ENCODE measurements around the gene SMIM38.
"Not testable (repeated sequence)": the region's sequence is repeated elsewhere in the genome, so short reads cannot be mapped to it uniquely, and the experiment has no call there.

SMIM38 gene

DNA sequence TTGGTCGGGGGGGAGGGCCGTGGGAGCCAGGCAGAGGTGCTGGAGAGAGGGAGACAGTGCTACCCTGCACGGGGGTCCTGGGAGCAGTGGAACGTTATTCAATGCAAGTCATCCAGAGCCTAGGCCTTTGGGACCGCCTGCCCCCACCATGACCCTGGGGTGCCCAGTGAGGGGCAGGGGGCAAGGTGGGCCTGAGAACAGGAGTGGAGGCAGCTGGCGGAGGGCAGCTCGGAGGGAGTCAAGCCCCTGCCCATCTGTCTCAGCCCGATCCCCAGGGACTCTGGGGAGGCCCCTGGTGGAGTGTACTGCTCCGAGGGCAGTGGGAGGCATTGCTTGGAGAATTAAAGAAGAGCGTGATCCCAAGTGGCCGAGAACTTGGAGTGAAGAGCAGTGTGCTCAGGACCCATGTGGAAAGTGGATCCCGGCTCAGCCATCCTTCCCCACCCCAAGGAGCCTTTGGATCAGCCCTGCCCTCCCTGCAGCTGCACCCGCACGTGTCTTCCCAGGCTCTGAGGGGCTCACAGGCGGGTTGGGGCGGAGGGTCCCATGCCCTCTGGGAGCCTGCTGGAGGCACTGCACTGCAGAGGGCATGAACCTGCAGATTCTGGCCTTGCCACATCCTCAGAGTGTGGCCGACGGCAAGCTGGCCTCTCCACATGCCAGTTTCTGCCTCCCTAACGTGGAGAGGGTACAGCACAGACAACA lies 34.0 kb upstream of the SMIM38 start:
- DNase-seq (ENCODE audit: insufficient read length, low spot score) (no peak), FAIRE-seq (no peak)

DNA sequence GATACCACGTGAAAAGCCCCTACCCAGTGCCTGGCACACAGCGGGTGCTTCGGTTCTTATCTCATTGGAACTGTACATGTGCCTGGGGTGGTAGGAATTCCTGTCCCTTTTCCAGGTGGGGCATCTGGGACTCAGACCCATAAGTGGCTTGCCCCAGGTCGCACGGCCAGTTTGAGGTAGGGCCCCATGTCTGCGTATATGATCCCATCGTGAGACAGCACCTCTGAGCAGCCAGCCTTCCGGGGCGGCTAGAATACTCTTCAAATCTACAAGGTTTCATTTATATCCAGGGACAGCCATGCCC lies 33.5 kb upstream of the SMIM38 start:
- no peak for FAIRE-seq
- no peak for DNase-seq (ENCODE audit: insufficient read length, low spot score)

DNA sequence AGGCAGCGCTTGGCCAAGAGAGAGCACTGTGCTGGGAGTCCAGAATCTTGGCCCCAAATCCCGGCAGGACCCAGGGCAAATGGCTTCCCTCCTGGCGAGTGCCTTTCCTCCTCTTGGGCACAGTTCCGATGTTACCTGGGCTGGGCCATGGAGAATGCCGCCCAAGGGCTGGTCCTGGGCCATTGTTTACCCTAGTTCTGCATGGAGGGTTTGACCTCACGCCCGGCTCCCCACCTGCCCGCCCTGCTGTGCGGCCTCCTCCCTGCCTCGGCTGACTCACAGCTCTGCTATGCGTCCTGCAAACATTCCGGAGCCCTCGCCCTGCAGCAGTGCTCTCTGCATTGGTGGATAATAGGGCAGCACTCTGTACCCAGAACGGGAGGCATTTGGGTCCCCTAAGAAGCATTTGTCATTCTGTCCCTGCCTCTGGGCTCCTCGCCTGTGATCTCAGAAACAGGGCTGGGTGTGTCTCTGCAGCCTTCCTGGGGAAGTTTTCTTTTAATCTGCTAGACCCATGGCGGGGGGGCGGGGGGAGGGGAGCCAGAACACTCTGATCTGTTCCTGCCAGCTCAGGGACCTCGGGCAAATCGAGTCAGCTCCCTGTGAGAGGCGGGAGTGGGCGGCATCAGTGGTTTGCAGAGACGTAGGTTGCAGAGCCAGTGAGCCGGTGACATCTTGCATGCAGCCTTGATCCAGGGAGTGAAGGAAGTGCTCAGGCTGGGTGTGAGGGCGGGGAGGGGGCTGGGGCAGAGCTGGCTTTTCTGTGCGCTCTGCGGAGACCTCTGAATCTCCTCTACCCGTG lies 32.9 kb upstream of the SMIM38 start:
- no peak for FAIRE-seq

DNA sequence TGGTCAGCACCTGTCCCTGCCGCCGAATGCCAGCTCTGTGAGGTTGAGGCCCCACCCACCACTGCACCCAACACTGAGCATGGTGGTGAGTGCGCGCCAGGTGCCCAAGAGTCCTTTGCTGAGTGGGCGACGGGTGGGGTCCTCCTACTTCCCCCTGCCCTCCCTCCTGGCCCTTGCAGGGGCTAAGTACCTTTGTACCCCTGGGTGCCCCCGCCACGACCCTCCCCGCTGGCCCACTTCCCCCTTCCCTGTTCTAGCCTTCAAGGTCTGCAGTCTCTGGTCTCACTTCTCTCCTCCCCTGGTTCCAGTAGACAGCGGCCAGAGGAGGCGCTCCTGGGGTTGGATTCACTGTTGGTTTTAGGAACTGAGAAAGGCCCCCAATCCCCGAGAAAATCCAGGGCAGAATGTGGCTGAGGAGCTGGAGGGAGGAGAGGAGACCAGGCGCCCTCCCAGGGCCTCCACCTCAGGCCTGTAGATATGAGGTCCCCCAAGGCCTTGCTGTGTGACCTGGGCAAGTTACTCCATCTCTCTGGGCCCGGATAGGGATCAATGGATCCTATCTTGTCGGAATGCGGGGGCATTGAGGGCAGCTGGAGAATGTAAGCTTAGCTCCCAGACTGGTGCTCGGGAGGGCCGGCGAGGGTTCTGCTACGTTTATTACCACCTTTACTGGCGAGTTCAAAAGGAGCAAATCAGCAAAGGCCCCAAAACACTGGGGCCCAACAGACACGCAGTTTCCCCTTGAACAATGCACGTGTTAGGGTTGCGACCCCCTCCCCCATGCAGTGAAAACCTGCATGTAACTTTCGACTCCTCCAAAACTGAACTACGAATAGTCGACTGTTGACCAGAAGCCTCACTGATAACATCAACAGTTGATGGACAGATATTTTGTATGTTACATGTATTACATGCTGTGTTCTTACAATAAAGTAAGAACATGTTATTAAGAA lies 31.9 kb upstream of the SMIM38 start:
- FAIRE-seq, result no peak
- no peak for DNase-seq (ENCODE audit: insufficient read length, low spot score)

More for the DNA sequence above, 32.9 kb upstream of the SMIM38 start:
- DNase-seq (ENCODE audit: insufficient read length, low spot score), result no peak

DNA sequence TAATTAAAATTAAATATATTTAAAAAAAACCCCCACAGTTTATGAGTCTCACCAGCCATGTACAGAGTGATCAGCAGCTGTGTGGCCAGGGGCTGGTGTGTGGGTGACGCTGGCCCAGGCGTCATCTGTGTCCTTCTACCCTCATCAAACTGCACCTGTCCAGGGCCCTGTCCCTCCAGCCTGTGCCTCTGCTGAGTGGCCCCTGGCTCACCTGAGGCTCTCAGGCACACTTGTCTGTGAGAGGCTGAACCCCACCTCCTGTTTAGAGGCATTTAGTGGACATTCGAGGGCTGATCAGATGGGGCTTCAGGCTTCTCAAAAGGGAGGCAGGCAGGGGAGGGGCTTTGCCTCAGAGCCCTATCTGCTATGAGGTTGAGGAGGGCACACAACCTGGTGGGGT lies 29.9 kb upstream of the SMIM38 start:
- no peak for FAIRE-seq
- no peak for DNase-seq (ENCODE audit: insufficient read length, low spot score)

DNA sequence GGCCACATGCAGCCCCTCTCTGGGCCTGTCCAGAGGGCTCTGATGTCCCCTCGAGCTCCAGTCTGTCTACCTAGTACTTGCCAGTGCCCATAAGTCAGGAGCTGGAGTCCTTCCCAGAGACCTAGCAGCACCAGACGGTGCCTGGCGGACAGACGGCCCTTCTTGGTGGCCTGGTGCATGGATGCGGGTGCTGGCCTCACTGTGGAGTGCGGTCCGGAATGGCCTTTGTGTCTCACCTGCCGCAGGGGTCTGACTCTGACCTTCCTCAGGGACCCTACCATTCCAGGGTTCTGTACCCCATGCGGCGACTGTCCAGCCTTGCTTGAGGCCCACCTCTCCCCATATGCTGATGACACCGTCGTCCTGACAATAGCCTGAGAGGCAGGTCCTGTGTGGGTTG lies 29.4 kb upstream of the SMIM38 start:
- FAIRE-seq (no peak), DNase-seq (ENCODE audit: insufficient read length, low spot score) (no peak)

DNA sequence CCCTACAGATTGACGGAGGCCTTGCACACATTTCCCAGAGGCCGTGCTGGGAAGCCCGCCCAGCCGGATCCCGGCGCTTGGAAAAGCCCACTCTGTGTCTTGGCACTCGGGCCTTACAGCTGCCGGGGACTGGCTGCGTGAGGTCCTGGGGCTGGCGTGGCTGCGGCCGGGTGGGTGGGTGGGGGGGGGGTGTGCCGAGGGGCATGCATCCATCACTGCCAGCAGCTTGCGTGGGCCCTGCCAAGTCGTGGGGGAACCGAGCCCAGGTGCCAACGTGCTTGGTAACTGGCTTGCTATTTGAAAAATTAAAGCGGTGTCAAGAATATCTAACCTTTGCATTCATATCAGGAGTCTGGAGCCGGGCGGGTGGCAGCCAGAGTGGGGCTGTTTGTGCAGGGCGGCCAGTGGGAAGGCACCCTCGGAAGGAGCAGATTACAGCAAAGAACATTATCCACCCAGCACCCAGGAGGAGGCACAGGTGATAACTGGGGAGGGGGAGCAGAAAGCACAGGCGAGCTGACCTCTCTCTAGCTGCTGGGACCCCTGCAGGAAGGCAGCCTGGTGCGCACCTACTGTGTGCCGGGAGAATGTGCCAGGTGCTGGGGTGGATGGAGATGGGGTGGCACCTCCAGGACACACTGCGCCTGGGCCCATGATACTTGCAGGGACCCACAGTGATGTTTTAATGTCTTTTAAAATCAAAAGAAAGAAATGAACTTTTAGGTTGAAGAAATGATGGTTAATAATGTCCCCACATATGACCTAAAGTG lies 28.5 kb upstream of the SMIM38 start:
- DNase-seq (ENCODE audit: insufficient read length, low spot score) (no peak), FAIRE-seq (no peak)

DNA sequence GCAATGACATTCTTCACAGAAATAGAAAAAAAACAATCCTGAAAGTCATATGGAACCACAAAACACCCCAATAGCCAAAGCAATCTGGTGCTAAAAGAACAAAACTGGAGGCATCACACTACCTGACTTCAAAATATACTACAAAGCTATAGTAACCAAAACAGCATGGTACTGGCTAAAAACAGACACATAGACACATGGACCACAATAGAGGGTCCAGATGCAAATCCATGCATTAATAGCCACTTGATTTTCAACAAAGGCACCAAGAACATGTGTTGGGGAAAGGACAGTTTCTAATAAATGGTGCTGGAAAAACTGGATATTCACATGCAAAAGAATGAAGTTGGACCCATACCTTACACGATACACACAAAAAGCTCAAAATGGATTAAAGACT lies 27.9 kb upstream of the SMIM38 start:
- no peak for FAIRE-seq
- DNase-seq (ENCODE audit: insufficient read length, low spot score), result no peak

DNA sequence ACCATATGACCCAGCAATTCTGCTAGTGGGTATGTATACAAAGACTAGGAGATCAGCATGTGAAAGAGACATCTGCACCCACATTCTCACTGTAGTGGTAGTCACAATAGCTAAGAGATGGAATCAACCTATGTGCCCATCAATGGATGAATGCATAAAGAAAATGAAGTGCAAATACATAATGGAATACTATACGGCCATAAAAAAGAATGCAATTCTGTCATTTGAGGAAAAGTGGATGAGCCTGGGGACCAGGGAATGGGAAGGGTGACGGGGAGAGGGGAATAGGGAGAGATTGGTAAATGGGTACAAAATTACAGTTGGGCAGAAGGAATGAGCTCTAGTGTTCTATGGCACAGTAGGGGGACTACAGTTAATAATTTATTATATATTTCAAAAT lies 26.7 kb upstream of the SMIM38 start:
- FAIRE-seq (no peak), DNase-seq (ENCODE audit: insufficient read length, low spot score) (no peak)

DNA sequence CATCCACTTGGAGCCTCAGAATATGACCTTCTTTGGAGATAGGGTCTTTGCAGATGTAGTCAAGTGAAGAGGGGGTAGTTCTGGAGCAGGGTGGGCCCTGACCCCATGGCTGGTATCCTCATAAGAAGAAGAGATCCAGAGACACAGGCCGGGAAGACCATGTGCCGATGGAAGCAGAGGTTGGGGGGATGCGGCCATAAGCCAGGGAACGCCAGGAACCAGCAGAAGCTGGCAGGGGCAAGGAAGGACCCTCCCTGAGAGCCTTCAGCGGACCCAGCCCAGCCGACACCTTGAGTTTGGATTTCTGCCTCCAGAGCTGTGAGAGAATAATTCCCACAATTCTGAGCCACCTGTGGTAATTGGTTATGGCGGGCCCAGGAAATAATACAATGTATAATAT lies 26.1 kb upstream of the SMIM38 start:
- FAIRE-seq (no peak), DNase-seq (ENCODE audit: insufficient read length, low spot score) (no peak)

DNA sequence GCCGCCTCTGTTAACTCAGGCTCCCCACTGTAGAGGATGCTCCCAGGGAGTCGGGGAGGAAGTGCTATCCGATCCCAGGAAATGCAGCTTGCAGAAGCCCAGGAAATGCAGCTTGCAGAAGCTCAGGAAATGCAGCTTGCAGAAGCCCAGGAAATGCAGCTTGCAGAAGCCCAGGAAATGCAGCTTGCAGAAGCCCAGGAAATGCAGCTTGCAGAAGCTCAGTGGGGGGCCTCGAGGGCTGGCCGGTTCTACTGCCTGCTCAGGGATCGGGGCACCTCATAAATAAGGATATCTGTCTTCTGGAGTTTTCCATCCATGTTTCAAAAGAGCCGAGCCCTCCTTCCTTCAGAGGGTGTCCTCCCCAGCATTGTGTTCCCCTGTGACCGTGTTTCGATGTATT lies 25.1 kb upstream of the SMIM38 start:
- FAIRE-seq (no peak), DNase-seq (ENCODE audit: insufficient read length, low spot score) (no peak)

DNA sequence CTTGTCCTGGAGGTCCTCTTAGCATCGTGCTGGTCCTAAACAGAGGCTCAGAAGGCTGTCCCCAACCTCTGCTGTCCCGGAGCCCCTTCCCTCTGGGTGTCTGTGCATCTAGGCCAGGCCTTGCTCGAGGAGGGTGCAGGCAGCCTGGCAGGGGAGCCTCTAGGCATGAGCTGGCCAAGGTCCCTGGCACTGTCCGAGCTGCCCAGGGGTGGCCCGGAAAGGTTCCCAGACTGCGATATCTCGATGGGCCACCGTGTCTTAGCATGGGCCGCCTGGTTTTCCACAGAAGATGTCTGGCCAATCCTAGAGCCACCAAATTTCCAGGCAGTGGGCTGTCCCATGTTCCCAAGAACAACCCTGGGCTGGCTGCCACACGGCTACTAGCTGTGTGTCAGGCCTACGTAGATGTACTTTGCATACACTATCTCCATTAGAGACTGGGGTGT lies 24.6 kb upstream of the SMIM38 start:
- FAIRE-seq, result no peak
- DNase-seq (ENCODE audit: insufficient read length, low spot score), result no peak

DNA sequence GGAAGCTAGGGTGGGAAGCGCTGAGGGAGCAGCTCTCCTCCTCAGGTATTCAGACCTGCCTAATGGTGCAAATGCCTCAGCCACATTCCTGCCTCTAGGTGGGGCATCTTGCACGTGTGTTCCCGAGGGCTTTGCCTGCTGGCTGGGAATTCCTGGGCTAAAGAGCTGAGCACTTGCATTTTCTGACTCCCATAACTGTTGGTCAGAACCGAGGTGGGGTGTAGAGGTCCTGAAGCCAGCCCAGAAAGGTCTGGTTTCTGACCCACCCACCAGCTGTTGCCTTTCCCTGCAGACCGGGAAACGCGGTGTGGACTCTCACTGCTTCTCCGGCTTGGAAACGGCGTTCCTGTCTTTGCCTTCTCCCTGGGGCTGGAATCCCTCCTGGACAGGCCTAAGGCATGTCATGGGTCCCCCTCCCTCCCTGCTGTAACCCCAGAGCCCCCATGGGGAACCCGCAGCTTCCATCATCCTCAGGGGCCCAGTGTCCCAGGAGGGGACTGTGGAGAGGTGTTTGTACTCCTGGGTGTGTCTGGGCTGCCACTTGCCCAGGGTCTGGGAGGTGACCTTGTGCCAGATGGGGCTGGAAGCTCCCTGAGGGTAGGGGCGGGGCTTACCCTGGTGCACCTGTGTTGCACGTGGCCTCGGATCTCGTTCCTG lies 24.0 kb upstream of the SMIM38 start:
- FAIRE-seq (no peak), DNase-seq (ENCODE audit: insufficient read length, low spot score) (no peak)

DNA sequence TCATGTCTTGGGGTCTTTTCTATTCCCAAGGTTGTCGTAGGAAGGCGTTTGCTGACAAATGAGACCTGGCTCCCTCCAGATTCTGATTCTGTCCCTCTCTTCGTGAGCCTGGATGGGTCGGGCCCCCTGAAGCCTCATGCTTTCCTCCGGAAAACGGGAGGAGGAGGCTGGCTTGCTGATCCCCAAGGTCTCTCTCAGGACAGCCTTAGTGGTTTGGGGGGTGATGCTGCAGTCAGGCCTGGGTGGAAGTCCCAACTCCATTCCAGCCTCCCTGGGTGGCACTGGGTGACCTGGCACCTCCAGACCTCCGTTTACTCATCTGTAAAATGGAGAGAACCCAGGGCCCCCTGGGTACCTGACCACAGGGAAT lies 23.4 kb upstream of the SMIM38 start:
- DNase-seq (ENCODE audit: insufficient read length, low spot score) (no peak), FAIRE-seq (no peak)

DNA sequence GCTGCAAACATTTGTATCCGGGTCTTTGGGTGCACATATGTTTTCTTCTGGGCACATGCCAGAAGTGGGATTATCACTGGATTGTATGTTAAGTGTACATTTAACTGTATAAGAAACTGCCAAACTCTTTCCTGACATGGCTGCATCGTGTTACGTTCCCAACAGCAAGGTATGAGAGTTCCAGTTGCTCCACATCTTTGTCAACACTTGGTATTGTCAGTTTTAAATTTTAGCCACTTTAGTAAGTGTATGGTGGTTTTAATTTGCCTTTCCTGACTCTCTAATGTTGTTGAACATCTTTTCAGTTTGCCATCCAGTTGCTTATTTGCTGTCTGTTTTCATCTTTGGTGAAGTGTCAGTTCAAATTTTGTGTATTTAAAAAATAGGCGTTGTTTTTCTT lies 22.5 kb upstream of the SMIM38 start:
- no peak for FAIRE-seq

DNA sequence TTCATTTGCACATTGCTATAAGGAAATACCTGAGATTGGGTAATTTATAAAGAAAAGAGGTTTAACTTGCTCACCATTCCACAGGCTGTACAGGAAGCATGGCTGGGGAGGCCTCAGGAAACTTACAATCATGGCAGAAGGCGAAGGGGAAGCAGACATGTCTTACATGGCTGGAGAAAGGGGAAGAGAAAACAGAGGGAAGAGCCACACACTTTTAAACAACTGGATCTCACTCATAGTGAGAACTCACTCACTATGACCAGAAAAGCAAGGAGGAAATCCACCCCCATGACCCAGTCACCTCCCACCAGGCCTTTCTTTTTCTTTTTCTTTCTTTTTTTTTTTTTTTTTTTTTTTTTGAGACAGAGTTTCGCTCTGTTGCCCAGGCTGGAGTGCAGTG lies 21.6 kb upstream of the SMIM38 start:
- not testable (repeated sequence) for DNase-seq (ENCODE audit: insufficient read length, low spot score); FAIRE-seq

More for the DNA sequence above, 22.5 kb upstream of the SMIM38 start:
- DNase-seq (ENCODE audit: insufficient read length, low spot score), result no peak

DNA sequence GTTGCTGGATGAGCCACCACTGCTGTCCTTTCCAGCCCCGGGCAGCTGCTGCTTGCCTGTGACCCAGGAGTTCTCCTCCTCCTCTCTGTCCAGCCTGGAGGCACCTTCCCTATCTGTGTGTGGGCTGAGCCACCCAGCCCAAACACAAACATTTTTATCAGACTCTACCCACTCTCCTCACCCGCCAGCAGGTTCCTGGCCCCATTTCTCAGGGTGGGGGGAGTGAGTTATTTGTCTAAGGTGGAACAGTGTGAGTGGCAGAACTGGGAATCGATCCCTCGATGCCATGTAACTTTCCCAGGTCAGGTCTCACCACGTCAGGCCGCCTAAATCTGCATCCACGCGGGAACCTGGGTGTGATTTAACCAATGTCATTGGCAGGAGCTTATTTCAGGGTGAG lies 20.8 kb upstream of the SMIM38 start:
- FAIRE-seq (no peak), DNase-seq (ENCODE audit: insufficient read length, low spot score) (no peak)

DNA sequence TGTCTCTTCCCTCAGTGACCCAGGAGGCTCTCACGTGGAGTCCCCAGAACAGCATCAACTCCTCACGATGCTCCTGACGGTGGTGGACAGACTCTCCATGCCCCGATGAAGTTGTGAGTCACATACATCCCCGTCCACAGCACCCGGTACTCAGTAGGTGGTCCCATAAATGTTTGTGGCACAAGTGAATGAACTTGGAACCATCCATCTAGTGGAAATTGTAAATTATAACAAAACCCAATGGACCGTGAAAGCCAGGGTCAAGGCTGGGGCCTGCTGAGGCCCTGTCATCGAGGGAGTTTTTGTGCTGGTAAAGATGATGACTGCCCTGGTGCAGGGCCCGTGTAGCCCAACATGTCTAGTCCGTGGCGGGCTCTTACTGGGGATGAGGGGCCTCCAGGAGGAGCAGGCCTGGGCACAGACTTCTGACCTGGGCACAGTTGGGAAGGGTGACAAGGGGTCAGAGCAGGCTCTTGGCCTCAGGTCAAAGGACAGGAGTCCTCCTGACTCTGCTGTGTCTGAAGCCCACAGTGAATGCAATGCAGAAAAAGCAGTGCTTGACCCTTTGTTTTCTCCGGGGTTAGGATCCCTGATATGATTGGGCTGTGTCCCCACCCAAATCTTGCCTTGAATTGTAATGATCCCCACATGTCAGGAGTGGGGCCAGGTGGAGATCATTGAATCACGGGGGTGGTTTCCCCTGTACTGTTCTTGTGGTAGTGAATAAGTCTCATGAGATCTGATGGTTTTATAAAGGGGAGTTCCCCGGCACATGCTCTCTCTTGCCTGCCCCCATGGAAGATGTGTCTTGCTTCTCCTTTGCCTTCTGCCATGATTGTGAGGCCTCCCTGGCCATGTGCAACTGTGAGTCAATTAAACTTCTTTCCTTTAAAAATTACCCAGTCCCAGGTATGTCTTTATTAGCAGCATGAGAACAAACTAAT lies 20.0 kb upstream of the SMIM38 start:
- FAIRE-seq, result no peak
- DNase-seq (ENCODE audit: insufficient read length, low spot score), result no peak

DNA sequence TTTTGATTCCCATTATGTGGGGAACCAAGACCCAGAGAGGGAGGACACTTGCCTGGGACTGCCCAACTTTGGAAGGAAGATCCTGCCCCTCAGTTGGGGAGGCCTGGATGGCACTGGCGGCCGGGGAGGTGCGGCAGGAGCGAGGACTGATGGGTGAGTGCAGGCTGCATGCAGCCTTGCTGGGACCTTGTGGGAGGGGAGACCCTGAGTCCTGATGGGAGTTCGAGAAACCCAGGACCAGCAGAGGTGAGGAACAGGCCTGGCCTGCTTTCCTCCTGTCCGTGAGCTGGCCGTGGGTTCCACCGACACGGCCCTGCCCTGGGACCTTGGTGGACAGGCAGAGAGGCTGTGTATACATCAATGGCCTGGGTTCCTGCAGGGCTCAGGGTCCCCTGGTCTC lies 19.3 kb upstream of the SMIM38 start:
- no peak for FAIRE-seq
- DNase-seq (ENCODE audit: insufficient read length, low spot score), result no peak

All from GM19239 (cell line).